ENCODE measurements around the gene NFE2.
"Not testable (repeated sequence)": the region's sequence is repeated elsewhere in the genome, so short reads cannot be mapped to it uniquely, and the experiment has no call there.

NFE2 gene

DNA sequence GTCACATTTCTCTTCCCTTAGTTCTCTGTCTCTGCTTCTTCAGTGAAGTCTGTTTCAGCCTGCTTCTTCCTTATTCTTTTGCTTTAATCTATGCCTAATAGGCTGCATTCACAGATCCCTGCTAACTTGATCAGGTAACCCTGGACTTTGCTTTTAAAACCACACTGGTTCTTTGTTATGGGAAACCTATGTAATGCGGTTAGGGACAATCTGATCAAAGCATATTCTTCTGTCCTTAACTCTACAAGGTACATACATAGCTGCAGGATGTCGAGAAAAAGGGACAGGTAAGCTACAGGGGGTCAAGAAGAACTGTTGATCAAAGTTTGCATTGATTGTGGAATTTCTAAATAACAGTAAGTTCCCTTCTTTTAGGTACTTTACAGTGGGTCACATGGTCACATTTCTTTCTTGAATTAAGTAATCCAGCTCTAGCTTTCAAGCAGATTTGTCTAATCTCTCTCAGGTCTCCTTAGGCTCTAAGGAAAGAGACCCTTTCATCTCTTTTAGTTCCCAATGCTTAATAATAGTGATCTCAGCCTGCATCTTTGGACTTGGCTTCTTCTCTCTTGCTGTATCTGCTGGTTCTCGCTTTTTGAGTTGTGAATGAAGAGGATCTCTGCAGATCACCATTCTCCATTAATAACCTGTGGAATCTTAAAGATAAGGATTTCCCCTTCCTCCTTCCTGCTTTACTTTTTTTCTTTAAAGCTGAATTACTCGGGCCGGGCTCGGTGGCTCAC, 28.0 kb upstream of the NFE2 start:
- DNase-seq (ENCODE audit: low spot score), result no peak
- no peak for TF ChIP-seq CTCF (IDR thresholded peaks at IDR 0.05)
- H3K27ac ChIP-seq, result no peak overlapping the region

GRCh38 chr12:54325442-54326109, 24.8 kb upstream of the NFE2 start:
- Histone ChIP-seq H3K4me3 (peak overlapping the region; percentile 91), H3K27ac (peak overlapping the region; percentile 70 to 88)
- DNase-seq (ENCODE audit: low spot score), result not testable (repeated sequence)

More for the DNA sequence above, 28.0 kb upstream of the NFE2 start:
- no peak overlapping the region for H3K4me3 ChIP-seq

DNA sequence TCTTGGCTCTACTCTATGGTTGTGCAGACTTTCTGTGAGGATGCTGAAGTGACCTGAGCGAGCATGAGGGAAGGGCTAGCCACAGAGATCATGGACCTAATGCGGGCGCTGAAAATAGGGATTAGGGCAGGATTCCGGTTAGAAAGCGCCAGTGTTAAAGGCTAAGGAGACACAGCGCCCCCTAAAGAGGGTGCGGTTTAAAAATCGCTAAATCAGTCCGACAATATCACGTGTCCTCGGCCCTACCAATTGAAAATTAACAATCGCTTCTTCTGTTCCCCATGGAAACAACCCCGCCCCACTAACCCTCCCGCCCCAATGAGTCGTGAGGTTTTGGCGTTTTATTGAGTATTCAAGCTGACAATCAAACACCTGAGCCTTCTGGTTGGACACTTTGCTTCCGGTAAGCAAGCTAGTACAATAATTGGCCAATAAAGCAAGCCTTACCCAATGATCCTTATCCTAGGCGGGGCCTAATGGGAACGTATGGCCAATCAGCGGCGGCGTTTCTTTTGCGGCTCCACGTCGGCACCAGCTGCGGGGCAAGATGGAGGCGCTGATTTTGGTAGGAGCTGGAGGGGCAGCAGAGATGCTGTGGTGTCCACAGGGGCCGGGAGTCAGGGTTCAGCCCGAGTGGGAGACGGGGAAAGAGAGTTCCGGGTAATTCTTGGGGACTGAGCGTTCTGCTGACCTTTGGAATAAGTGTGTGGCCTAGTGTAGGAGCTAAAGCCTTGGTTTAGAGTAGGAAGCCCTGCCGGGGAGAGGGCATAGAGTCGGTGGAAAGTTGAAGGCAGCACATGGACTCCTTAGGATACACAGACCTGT, 24.0 kb upstream of the NFE2 start, which contains the start of gene COPZ1:
Gene COPZ1 (plus strand): TSS at position 515 of the 825 bp plus-strand sequence. CDS start 33 bp downstream, at position 548.
- Histone ChIP-seq H3K4me3 (peak within 1 kb of the TSS; percentile 91), H3K27ac (peak within 1 kb of the TSS; percentile 70 to 88)
- peak; percentile 39 for TF ChIP-seq CTCF (IDR thresholded peaks at IDR 0.05)
- DNase-seq (ENCODE audit: low spot score), result peak; percentile 97

DNA sequence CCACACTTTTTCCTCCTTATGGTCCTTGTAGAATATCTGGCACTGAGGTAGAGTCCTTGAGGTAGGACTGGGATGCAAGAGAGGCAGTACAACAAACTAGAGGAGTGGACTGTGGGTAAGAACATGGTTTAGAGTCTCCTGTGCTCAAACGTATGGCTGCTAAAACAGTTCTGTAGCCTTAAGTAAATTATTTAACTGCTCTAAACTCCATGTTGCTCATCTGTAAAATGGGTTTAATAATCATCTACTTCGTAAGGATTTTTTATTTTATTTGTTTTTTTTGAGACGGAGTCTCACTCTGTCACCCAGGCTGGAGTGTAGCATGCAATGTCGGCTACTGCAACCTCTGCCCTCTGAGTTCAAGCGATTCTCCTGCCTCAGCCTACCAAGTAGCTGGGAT, 20.5 kb upstream of the NFE2 start:
- Histone ChIP-seq H3K27ac (no peak overlapping the region), H3K4me3 (no peak overlapping the region)
- TF ChIP-seq CTCF (IDR thresholded peaks at IDR 0.05), result no peak
- DNase-seq (ENCODE audit: low spot score), result no peak

- DNase-seq (ENCODE audit: low spot score); H3K4me3 ChIP-seq; H3K27ac ChIP-seq: not testable (repeated sequence)
These were observed 11.5 kb upstream of the NFE2 start for GRCh38 chr12:54312309-54312708.

DNA sequence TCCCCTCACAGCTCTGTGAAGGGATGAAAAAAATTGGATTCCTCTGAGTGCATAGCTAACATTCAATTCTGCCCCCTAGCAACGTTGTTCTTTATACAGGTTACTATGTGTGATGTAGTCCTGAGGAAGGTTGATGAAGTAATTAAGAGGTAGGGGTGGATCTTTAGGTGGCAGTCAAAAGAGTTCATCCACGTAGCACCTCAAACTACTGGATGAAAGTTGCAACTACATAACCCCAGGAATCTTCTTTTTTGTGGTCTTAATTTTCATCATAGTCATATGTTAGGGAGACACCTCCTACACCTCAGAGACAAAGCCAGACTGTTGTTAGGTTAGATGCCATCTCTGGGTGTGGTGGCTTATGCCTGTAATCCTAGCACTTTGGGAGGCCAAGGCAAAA, 10.2 kb upstream of the NFE2 start:
- no peak for TF ChIP-seq CTCF (IDR thresholded peaks at IDR 0.05)
- DNase-seq (ENCODE audit: low spot score), result no peak
- no peak overlapping the region for H3K4me3 ChIP-seq
- no peak overlapping the region for H3K27ac ChIP-seq

GRCh38 chr12:54306925-54307741, 6.3 kb upstream of the NFE2 start:
- Histone ChIP-seq H3K27ac (no peak overlapping the region), H3K4me3 (no peak overlapping the region)
- TF ChIP-seq CTCF (IDR thresholded peaks at IDR 0.05), result no peak
- no peak for DNase-seq (ENCODE audit: low spot score)
